Umbilical cord (tissue), 2 donors: ENCODE data around the gene SYCN. TPM values are rescaled to one million over a fixed set of nuclear protein-coding genes. Genes with fewer than 3 reads are reported as not detected.

Experiments
- DNase-seq: peaks from one replicate; pipeline ENCODE4 v3.0.0-alpha.2; 2015; ENCODE audit warnings: low spot score
- total RNA-seq: library from RNA; depleted of rRNA; stranded (reverse); fragments of >200 nt; gene quantifications from one replicate; pipeline ENCODE4 v1.2.3, GENCODE V29; 2014; ENCODE audit warnings: low replicate concordance; ENCODE audit not compliant: insufficient read depth

The SYCN gene
- total RNA-seq, 1 donor from 2014 or later = not detected

DNA sequence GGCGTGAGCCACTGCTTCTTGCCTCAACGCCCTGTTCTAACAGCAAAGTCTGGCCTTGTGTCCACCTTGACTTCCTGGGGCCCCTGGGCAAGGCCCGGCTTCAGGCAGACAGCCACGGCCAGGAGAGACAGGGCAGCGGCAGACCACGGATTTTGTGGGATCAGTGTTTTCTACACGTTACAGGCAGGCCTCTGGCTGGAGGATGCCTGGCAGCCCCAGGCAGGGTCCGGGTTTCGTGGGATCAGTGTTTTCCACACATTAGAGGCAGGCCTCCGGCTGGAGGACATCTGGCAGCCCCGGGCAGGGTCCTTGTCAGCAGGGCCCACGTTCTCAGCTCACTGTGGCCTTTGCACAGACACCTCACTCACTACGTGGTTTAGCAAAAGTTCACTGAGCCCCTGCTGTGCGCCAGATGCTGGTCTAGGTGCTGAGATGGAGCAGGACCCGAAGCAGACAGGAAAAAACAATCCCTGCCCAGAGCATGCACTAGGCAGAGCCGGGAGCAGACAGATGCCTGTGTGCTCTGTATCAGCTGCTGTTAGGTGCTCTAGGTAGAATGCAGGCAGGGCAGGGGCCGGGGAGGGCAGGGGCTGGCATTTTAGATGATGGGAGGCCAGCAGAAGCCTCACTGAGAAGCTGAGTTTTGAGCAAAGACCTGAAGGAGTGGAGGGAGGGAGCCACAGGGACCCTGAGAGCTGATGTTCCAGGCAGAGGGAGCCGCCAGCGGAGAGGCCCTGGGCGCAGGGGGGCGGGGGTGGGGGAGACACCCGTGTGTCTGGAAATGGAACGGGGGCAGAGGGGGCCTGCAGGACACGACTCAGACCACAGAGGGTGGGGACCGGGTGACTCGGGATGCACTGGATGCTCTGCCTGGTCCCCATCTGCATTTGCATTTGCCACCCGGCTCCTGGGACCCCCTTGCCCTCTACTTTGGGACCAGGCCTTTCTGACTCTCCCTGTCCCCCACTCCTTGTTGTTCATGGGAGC is 32.3 kb downstream of the SYCN start:
- peak; percentile 39 for DNase-seq

DNA sequence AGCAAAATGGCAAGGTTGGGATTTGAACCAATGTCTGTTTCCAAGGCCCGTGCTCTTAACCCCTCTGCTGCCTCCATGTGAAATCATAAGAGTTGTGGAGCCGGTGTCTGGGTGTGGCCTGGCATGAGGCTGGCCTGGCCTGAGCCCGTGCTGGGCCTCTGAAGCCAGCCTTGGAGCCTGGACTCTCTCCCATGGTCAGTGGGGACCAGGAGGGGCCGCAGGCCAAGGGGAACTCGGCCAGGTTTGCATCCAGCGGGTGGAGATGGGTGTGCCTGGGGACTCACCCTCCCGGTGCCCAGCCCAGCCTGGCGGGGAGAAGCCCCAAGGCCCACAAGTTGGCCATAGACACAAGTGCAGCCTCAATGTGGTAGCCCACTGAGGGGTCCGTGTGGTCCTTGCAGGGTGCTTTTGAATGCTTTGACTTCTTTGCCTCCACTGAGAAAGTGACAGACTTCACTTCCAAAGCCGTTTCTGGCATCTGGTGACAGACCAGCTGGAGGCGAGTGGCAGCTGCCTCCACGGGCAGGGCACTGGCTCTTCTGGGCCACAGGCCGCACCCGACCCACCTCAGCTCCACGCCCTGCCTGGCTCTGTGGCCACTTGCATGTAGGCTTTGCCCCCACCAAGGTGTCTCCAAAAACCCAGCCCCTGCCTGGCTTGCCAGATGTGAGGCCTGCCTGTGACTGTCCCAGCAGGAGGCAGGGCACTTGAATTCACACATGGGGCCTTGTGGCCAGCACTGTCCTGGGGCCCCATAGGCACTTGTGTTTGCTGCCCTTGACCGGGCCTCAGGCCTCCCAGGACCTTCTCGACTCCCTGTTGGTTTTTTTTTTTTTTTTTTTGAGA is 33.5 kb downstream of the SYCN start:
- DNase-seq = no peak

DNA sequence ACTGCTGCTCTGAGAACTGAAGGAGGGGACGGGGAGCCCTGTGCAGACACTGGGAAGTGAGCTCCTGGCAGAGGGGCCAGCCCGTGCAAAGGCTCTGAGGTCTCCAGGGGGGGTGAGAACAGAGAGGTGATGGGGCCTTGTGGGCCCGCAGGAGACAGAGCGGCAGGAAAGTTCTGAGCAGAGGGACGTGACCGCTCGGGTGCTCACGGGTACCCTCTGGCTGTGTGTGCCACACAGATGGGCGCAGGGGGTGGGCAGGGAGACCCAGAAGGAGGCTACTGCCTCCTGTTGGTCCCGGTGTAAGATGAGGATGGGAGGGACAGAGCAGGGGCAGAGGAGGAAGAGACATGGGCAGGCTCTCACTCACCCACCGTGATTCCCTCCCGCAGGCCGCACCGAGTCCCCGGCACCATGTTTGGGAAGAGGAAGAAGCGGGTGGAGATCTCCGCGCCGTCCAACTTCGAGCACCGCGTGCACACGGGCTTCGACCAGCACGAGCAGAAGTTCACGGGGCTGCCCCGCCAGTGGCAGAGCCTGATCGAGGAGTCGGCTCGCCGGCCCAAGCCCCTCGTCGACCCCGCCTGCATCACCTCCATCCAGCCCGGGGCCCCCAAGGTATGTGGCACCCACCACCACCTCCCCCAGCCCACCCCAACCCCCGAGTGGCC is 34.8 kb downstream of the SYCN start:
- DNase-seq = no peak

DNA sequence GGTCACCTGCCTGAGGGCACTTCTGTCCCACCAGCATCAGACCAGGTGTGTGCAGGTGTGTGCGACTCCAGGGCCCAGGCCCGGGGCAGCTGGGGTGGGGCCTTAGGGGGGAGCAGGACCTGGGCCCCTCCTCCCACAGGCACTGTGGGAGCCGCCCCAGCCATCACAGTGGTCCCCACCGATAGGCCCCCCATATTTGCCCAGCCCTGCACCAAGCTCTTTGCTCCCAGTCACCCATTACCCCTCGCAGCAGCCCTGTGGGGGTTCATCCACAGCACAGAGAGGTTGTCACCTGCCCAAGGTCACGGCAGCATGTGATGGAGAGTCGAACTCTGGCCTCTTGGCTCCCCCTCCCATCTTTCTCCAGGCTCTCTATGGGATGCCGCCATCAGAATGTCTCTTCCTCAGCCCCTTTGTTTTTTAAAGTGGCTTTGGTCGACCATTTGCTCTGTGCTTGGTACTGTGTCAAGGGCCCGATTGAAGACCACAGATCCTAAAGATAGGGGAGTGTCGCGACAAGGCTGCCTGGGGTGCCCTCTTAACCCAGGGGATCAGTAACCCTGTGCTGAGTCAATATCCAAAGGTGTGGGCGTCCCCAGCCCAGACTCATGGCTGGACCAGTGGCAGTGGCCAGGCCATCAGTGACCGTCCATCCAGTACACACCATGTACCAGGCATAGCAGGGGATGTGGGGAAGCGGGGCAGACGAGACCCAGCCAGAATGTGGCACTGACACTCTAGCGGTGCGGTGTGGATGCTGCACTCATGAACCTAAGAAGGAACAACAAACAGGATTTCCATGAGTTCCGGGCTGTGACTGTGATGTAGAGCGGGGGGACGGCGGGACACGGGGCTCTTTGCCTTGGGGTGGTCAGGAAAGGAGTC is 35.6 kb downstream of the SYCN start:
- no peak for DNase-seq

DNA sequence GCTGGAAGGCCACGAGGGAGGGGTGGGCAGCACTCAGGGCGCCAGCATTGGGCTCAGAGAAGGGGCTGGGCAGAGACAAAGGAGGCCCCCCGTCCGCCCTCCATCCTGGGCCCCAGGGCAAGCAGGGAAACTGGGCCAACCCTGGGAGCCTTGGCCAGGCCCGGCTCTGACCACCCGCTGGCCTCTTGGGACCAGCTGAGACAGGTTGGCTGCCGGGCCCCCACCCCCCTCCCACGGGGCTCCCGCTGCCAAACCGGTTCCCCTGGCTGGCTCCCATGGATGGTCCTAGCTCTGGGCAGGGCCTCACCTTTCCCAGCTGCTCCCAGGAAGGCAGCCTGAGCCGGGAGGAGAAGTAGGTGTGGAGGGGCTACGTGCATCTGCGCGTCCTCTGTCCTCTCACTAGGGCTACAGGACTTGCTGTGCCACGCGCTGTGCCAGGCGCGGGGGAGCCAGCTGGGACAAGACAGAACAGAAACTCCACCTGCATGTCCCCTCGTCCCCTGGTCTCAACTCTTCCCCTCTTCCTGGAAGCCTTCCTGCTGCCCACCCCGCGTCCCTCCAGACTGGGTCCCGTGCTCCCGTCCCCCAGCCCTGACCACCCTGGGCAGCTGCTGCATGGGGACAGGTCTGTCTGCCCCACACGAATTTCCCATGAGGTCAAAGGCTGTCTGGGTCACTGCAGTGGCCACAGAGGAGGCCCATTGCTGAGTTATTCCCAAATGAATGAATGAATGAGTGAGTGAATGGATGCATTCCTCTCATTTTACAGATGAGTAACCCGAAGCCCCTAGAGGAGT is 36.4 kb downstream of the SYCN start:
- DNase-seq = no peak

DNA sequence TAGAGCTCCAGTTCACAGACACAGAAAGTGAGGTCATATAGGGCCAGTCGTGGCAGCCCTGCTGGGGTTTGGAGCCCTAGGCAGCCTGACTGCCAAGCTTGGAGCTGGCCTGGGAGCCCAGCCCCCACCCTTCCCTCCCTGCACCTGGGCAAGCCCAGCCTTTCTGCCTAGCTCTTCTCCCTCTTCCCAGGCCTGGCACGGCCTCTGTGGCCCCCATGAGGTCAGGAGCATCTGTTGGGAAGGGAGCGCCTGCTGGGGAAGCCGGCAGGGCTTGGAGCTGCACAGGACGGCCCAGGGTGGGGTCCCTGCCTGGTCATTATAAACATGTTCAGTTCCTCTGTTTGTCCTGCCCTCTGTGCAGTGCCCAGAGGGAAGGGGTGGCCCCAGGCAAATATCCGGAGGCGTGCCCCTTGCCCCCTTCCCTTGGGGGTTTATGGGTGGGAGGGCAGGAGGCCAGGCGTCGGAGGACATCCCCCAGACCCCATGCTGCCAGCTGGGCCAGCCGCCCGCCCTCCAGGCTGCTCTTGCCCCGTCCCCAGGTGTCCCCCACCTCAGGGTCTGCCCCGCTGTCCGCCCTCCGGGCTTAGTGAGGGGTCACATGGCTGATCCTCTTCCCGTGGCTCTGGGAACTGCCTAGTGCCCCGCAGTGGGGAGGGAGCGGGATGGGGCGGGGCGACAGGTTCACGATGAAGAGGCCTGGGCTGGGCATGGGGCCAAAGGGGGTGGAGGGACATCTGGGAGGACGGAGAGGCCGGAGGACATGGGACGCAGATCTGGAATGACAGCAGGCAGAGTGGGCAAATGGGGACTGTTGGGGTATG is 37.3 kb downstream of the SYCN start:
- peak; percentile 56 for DNase-seq

DNA sequence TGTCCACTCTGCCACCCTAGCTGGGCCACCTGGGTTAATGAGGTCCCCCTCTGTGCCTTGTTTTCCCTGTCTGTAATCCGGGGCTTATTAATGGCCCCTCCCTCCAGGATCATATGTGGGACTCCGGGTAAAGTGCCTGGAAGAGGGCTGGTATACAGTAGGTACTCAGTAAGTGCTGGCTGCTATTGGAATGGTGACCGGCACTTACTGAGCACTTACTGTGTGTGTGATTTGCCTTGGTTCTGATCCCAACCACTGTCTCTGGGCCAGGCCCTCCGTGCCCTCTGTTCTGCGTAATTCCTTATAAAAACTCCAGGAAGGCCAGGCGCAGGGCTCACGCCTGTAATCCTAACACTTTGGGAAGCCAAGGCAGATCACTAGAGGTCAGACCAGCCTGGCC is 38.2 kb downstream of the SYCN start:
- no peak for DNase-seq

DNA sequence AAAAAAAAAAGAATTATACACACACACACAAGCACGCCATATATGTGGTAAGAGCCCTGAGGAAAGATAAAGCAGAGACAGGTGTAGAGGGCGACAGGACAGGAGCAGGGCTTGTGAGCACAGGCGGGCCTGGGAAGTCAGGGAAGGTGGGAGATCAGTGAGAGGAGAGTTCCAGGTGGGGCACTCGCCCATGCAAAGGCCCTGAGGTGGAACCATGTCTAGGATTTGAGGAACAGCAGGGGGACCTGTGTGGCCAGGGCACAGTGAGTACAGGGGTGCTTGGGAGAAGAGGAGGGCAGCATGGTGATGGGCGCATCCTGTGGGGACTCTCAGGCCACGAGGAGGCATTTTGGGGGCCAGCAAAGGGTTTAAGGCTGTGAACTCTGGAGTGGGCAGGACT is 39.8 kb downstream of the SYCN start:
- no peak for DNase-seq

DNA sequence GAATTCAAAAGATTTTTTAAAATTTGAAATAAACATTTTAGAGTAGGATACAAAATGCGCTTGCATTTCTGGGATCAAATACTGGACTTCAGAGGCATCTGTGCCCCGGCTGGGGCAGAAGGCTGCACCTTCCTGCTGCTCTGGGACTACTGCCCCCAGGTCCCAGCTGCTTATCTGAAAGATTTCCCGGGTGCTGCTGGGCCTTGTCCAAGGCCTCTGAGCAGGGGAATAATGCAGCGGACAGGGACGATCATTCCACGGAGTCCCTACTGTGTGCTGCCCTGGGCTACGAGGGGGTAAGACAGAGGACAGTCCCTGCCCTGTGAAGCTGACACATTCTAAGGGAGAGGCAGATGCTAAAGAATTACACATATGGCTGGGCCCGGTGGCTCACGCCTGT is 40.4 kb downstream of the SYCN start:
- no peak for DNase-seq

DNA sequence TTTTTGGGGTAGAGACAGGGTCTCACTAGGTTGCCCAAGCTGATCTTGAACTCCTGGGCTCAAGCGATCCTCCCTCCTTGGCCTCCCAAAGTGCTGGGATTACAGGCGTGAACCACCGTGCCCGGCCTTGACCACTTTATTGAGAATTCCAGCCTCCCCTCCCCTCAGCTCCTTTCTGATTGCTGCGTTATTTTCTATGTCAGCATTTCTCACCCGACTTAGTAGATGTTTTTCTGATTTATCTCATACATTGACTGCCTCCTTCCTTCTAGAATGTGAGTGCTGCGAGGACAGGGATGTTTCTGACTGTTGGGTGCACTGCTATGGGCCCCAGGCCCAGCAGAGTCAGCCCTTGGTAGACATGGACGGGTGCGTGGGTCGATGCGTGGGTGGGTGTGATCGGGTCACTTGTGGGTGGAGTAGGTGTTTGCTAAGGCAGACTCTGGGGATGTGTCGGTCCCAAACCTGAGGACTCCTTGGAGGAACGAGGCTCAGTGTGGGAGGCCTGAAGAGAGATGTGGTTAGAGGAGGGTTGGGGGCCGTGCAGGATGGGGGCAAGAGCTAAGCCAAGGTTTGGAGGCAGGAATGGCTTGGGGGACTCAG is 41.5 kb downstream of the SYCN start:
- DNase-seq = no peak

DNA sequence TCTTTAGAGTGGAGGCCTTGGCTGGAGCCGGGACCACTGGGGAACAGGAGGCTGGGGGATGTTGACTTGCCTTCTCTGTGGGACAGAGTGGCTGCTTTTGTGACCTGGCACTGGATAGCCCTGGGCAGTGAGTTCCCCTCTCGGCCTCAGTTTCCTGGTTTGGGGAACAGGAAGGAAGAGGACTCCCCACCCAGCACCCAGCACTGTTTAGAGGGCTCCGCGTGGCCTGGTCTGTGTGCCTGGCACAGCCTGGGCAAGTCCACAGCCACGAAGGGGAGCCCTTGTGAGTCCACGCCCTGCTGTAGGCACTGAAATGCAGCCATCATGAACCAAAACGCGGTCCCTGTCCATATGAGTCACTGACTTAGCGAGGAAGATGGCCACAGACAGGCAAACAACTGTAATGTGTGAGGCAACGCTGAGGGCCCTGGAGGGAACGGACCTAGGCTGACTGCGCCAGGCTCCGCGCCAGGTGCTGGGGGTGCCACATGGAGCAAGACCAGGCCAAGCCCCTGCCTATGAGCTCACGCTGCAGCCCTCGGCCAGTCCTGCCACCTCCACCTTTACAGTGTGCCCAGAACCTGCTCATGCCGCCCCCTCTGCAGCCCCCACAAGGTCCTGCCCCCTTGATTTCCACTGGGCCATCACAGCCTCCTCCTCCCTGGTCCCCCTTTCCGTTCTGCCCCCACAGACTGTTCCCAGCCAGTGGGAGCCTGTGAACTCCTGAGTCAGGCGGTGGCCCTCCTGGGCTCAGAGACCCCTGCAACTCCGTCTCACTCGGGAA is 43.0 kb downstream of the SYCN start:
- no peak for DNase-seq

DNA sequence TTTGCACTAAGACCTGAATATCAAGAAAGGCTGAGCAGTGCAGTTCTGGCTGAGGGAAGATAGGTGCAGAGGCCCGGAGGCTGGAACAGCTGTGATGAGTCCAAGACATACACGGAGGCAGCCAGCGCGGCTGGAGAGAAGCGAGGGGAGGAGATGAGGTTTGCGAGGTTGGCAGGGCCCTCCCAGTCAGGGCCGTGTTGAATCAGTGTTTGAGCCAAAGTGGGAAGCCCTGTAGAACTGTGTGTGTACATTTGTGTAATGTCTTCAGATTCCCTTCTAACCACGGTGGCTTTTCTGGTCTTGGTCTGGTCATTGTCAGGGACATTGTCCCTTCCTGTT is 43.6 kb downstream of the SYCN start:
- peak; percentile 92 for DNase-seq

DNA sequence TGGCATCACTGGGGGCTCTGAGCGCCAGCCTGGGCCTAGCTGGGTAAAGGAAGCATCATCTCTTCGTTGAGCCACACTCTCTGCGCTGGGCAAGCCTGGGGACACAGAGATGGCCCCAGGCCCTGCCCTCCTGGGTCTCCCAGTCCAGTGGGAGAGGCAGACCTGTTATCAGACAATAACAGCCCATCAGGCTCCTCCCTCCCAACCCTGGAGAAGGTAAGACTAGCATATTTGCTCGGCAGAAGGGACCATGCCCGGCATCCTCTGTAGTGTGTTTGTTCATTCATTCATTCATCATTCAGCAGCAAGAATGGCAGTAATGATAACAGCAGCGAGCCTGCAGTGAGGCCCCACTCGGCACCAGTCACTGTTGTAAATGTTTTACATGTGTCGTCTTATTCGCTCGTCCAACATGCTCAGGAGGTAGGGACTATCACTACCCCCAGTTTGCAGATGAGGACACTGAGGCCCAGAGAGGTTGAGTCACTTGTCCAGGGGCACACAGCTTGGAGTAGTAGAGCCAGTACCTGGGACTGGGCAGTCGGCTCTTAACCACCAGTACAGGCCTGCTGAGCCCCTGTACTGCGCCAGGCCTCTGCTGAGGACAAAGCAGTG is 45.3 kb downstream of the SYCN start:
- no peak for DNase-seq

DNA sequence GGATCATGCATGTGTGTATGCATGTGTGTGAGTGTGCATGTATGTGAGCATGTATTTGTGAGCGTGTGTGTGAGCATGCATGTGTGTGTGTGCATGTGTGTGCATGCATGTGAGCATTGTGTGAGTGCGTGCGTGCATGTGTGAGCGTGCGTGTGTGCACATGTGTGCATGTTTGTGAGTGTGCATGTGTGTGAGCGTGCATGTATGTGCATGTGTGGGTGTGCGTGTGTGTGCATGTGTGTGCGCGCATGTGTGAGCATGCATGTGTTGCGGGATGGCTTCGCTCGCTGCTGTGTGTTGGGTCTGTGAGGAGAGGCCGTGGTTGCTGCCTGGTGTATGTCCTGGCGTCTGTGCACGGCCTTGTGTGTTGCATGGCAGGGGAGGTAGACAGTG is 46.1 kb downstream of the SYCN start:
- no peak for DNase-seq

DNA sequence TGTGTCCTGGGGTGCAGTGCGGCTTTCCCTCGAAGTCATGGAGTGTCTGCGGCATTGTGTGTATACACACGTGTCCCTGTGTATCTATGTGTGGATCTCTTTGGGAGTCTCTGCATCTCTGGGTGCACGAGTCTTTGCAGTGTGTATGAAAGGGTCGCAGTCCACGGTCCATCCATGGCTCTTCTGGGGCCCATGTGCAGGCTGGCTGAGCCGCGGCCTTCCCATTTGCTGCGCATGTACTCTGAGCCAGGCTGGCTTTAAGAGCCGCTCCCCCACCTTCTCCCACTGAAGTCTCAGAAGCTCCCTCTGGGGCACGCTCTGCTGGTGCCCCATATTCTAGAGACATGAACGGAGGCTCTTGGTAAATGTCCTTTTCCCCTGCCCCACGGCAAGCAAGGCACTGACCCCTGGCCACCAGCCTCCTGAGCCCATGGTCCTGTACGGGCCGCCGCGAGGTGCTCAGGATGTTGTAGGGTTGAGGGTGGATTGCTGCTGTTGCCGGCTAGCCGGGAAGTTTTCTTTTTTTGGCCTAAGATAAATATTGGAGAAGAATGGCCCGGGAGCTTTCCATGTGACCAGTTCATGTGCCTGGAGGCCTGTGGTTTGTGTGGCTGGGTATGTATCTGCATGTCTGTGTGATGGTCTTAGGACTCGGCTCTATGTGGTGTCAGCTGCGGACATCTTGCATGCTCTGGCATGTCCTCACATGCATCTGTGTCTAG is 46.6 kb downstream of the SYCN start:
- no peak for DNase-seq

DNA sequence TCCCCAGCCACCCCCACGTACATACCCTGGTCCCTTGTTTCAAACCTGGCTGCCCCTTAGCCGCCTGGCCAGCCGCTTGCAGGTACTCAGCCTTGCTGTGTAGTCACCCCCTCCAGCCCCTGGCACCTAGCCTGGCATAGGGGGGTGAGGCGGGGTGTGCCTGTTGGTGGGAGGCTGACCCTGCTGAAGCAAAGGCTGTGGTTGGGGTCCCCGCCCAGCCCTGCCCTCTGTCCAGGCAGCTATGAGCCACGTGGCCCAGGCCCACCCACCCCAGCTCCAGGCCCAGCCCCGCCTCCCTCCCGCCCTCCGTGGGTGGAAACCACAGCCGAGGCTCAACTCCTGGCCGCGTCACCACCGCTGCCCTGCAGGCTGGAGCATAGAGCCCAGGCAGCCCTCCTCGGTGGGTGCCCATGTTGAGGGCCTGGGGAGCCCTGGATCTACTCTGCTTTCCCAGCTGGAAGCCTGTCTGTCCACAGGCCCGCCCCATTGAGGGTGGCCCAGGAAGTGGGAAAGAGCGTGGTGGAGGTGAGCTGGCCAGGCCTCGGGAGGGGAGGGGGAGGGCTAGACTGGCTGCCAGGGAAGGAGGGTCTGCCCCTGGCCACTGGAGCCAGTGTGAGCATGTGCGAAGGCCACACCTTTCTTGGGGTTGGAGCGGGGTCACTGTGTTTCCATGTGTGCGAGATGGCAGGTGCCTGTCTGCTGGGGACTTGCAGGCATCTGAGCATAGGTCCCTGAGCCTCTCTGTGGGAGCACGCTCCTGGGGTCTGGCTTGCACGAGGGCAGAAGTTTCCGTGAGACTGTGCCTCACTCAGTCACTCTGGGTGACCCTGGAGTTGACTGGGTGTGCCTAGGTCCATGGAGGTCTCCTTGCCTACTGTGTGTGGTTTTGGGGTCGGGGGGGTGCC is 47.5 kb downstream of the SYCN start:
- peak; percentile 38 for DNase-seq
